ENCODE measurements around the gene DUOXA1.

DUOXA1 gene

DNA sequence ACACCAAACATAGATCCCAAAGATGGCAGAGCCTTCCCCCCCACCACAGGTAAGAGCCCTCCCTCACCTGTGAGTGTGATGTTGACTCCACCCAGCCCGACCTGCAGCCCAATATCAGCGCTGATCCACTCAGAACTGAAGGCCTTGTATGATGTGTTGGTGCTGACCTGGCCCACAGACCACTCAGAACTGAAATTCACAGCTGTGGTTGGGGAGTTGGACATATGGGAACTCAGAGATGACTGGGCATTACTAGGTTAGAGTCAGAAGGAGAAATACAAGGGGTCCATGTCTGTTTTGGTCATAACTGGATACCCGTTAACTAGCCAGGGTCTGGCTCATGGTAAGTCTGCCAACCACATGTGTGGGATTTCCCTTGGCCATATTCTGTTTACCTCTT lies 8.7 kb downstream of the DUOXA1 start:
- TF ChIP-seq, protein P1, sequence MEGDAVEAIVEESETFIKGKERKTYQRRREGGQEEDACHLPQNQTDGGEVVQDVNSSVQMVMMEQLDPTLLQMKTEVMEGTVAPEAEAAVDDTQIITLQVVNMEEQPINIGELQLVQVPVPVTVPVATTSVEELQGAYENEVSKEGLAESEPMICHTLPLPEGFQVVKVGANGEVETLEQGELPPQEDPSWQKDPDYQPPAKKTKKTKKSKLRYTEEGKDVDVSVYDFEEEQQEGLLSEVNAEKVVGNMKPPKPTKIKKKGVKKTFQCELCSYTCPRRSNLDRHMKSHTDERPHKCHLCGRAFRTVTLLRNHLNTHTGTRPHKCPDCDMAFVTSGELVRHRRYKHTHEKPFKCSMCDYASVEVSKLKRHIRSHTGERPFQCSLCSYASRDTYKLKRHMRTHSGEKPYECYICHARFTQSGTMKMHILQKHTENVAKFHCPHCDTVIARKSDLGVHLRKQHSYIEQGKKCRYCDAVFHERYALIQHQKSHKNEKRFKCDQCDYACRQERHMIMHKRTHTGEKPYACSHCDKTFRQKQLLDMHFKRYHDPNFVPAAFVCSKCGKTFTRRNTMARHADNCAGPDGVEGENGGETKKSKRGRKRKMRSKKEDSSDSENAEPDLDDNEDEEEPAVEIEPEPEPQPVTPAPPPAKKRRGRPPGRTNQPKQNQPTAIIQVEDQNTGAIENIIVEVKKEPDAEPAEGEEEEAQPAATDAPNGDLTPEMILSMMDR (IDR thresholded peaks at IDR 0.05; ENCODE audit: extremely low read depth, missing control alignments) = no peak
- DNase-seq (ENCODE audit: low spot score) = no peak

DNA sequence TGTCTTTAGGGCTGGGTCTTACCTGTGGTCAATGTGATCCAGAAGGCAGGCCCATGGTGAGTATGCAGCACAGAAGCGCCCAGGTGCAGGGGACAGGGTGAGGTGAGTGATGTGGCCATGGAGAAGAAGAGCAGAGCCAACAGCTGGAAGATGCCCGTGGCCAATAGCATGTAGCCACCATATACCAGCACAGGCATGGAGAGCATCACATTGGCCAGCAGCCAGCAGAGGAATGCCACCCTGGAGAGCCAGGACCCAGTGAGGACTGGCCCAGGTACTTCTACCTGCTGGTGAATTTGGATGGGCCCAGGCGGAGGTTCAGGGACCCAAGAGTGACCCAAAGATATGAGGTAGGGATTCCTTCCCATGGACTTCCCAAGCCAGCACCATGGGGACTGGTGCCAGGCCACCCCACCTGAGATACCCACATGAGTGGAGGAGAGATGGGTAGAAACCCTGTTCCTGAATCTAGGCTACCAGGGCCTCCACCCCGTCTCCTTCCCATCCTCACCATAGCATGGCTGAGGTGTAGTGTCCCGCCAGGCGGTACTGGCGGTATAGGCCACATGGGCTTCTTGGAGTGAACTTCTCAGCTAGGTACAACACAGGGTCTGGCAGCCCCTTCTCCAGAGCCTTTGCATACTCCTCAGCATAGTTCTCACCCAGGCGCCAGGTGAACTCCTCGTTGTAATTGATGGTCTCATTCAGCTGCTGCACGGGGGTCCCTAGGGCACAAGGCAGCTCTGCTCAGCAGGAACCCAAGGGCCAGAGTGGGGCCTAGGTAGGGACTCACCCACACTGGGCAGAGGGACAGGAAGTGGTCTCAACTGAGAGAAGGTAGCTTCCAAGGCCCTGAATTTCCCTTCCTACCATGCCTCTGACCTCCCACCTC lies 9.4 kb downstream of the DUOXA1 start:
- no peak for DNase-seq (ENCODE audit: low spot score)
- TF ChIP-seq, protein P1 (IDR thresholded peaks at IDR 0.05; ENCODE audit: extremely low read depth, missing control alignments) = no peak

DNA sequence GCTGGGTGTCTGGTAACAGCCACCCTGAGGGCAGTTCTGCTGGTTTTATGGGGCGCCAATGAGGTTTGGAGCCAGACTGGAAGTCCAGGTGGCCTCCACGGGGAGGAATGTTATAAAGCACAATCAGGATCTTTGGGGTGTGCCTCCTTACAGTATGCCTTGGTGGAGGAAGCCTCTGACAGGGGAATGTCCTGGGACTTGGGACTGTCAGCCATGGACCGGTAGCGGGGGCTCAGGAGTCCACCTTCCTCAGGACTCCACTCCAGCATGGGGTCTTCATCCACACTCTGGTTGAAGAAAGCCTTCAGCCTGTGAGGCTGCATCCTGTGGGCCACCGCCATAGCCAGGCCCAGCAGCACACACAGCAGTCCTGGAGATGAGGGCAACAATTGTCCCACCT lies 10.7 kb downstream of the DUOXA1 start:
- TF ChIP-seq, protein P1 (IDR thresholded peaks at IDR 0.05; ENCODE audit: extremely low read depth, missing control alignments) = no peak
- DNase-seq (ENCODE audit: low spot score) = no peak

DNA sequence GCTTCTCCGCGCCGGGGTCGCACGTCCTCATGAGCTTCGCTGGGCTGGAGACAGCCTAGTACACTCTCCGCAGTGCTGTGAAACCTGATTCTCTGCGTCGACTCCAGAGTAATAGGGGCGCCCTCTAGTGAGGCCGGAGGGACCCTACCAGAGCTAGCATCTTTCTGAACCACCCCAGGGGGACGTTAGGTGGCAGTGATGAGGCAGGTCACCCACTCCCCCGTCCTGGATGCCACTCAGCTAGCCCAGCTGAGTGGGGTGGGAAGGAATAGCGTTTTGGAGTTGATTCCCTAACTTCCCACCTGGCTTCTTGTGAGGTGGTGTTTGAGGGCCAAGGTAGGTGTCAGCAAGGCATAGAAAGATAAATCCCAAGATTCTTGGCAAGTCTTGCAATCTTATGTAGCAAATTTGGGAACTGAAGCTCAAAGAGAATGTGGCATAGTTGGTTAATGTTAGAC lies 11.5 kb downstream of the DUOXA1 start:
- peak; percentile 94 for DNase-seq (ENCODE audit: low spot score)
- TF ChIP-seq, protein P1 (IDR thresholded peaks at IDR 0.05; ENCODE audit: extremely low read depth, missing control alignments) = peak; percentile 100

DNA sequence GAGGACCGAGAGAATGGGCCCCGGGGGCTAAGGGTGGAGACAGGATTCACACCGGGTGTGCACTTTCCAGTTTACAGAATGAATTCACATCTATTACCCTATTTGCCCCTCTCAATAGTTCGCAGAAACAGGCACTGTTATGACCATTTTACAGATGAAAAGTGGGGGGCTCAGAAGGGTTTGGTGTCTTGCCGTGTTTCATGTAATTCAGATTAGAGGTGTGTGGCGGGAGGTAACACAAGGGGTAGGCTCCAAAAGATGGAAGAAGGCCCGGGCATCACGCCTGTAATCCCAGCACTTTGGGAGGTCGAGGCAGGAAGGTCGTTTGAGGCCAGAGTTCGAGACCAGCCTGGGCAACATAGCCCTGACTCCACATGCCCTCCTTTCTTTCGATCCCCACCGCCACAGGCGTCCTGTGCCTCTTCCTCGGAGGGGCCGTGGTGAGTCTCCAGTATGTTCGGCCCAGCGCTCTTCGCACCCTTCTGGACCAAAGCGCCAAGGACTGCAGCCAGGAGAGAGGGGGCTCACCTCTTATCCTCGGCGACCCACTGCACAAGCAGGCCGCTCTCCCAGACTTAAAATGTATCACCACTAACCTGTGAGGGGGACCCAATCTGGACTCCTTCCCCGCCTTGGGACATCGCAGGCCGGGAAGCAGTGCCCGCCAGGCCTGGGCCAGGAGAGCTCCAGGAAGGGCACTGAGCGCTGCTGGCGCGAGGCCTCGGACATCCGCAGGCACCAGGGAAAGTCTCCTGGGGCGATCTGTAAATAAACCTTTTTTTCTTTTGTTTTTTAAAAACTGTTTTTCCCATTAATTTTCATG lies 12.2 kb downstream of the DUOXA1 start:
- DNase-seq (ENCODE audit: low spot score) = no peak
- TF ChIP-seq, protein P1 (IDR thresholded peaks at IDR 0.05; ENCODE audit: extremely low read depth, missing control alignments) = no peak

DNA sequence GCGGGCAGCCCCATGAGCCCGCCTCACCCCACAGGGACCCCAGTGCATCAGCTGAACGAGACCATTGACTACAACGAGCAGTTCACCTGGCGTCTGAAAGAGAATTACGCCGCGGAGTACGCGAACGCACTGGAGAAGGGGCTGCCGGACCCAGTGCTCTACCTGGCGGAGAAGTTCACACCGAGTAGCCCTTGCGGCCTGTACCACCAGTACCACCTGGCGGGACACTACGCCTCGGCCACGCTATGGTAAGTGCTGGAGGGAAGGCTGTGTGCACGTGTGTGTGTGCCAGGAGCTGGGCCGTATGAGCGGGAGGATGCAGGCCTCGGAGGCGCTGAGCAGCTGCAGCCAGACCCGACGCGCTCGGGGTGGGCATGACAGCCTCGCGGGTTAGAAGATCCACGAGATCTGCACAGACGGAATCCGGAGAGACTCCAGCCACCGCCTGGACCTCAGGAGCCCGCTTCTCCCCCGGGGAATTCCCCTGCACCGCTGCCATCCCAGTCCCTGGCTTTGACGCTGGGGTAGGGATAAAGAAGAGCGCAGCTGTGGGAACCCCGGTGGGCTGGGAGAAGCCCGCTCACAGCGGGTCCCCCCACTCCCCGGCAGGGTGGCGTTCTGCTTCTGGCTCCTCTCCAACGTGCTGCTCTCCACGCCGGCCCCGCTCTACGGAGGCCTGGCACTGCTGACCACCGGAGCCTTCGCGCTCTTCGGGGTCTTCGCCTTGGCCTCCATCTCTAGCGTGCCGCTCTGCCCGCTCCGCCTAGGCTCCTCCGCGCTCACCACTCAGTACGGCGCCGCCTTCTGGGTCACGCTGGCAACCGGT lies 13.0 kb downstream of the DUOXA1 start:
- no peak for DNase-seq (ENCODE audit: low spot score)
- TF ChIP-seq, protein P1 (IDR thresholded peaks at IDR 0.05; ENCODE audit: extremely low read depth, missing control alignments) = no peak
